ENCODE results near the gene VWF.

DNA sequence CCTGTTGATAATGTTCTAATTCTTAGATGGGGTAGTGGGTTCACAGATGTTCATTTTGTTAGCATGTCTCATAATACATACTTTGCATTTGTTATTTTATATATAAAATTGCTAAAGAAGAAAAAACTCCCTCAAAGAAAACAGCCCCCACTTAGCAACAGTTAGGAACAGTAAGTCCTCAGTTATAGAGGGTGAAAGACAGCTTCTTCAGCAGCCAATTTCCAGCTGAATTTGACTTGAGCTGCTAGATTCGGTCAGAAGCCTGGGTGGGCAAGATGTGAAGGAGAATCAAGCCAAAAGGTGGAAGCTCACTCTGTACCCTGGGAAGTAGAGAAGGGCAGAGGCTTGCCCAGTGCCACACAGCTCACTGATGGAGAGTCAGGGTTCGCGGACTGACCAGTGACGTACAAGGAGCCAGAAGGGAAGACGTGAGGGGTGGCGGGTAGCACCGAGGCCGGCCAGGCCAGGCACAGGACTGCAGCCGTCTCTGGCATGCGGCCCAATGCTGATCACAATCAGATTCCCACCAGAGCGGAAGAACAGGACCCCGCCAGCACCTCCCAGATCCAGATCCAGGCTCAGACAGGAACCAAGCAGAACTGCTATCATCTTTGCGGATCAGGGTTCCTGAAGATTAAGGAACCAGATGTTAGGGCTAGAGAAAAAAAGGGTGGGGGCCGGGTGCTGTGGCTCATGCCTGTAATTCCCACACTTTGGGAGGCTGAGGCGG is 30.4 kb upstream of the VWF start:
- TF ChIP-seq, protein P1, sequence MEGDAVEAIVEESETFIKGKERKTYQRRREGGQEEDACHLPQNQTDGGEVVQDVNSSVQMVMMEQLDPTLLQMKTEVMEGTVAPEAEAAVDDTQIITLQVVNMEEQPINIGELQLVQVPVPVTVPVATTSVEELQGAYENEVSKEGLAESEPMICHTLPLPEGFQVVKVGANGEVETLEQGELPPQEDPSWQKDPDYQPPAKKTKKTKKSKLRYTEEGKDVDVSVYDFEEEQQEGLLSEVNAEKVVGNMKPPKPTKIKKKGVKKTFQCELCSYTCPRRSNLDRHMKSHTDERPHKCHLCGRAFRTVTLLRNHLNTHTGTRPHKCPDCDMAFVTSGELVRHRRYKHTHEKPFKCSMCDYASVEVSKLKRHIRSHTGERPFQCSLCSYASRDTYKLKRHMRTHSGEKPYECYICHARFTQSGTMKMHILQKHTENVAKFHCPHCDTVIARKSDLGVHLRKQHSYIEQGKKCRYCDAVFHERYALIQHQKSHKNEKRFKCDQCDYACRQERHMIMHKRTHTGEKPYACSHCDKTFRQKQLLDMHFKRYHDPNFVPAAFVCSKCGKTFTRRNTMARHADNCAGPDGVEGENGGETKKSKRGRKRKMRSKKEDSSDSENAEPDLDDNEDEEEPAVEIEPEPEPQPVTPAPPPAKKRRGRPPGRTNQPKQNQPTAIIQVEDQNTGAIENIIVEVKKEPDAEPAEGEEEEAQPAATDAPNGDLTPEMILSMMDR (optimal IDR thresholded peaks at IDR 0.05 in 1 of 3, IDR thresholded peaks at IDR 0.05 in 1 of 3, conservative IDR thresholded peaks at IDR 0.05 in 1 of 3; ENCODE audit: extremely low read depth in 1 of 3, insufficient read depth in 2 of 3, low read length in 3 of 3) = no peak
- TF ChIP-seq EZH2 (IDR thresholded peaks at IDR 0.05; ENCODE audit: low read length) = no peak
